Measurements from ENCODE around the gene DENND1C.

DENND1C gene

GRCh38 chr19:6503407-6504201 lies 22.0 kb upstream of the DENND1C start:
- no peak for DNase-seq

GRCh38 chr19:6501740-6502648 lies 20.4 kb upstream of the DENND1C start, which contains the start of gene TUBB4A:
Gene TUBB4A (minus strand): TSS chr19:6502309. CDS start chr19:6502212, 97 bp downstream.
- DNase-seq, result no peak

DNA sequence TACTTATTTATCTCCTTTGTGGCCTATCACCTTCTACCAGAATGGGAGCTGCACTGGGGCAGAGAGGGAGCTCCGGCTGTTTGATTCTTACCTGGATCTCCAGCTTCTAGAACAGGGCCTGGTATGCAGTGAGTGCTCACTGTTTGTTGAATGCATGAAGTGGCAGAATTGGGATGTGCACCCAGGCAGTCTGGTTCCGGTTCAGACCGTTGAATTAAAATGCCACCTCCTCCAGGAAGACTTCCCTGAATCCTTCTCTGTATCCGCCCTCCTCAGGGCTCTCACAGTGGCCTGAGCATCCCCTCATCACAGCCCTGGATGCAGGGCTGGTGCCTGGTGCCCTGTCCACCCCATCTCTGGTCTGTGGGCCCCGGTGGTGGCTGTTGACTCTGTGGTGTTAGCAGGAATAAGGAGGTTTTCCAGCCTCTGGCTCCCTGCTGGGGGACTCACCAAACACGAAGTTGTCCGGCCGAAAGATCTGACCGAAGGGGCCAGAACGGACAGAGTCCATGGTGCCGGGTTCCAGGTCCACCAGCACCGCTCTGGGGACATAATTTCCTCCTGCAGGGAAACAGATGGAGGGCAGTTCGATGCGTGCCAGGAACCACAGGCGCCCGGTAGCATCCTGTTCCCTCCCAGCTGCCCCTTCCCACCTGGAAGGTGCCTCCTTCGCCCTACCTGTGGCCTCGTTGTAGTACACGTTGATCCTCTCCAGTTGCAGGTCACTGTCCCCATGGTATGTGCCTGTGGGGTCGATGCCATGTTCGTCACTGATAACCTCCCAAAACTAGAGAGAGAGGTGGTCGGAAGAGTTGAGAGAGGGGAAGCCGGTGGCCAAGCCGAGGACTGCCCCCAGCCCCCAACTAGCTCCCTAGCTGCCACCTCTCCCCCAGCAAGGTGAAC lies 19.5 kb upstream of the DENND1C start:
- no peak for DNase-seq

DNA sequence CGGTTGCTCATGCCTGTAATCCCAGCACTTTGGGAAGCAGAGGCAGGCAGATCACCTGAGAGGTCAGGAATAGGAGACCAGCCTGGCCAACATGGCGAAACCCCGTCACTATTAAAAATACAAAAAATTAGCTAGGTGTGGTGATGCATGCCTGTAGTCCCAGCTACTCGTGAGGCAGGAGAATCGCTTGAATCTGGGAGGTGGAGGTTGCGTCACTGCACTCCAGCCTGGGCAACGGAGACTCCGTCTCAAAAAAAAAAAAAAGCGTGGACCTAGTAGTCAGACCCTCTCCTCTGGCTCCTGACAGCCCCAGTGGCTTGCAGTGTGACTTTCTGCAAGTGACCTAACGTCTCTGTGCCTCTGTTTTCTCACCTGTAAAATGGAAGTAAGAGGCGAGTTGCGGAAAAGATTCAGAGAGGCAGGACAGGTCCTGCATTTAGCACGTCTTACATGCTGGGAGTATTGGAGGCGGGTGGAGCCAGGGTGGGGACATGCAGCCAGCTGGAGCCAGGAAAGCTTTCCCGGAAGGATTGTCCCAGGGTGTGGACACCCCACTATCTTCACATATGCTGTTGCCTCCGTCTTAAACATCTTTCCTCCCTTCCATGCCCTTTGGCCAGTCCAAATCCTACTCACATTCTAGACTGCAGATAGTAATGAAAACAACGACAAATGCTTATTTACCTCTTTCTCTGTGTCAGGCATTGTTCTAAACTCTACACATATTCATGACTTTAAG lies 17.6 kb upstream of the DENND1C start:
- no peak for DNase-seq

DNA sequence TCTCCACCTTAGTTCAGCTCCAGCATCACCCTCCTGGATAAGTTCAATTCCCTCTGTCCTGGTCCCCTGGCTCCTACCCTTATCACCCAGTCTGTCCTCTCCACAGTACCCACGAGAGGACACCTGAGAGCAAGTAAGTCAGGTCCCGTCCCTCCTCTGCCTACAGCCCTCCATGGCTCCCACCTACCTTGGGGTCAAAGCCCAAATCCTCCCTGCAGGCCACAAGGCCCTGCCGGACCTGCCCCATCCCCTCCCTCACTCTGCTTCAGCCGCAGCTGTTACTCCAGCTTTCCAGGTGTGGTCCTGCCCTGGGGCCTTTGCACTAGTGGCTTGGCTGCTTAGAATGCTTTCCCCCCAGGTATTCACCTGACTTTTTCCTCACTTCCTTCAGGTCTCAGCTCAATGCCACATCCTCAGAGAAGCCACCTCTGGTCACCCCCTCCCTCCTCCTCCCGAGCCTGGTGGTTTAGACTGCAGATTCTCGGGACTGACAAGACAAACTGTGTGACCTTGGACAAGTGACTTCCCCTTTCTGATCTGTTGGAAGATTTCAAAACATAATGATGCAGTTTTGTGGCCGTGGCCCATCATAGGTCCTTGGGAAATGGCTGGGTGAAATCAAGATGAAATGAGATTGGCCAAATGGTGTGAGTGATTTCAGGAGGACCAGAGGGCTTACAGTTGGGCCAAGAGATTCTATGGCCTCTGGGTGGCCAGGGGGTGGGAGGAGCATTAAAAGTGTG lies 16.9 kb upstream of the DENND1C start:
- no peak for DNase-seq

DNA sequence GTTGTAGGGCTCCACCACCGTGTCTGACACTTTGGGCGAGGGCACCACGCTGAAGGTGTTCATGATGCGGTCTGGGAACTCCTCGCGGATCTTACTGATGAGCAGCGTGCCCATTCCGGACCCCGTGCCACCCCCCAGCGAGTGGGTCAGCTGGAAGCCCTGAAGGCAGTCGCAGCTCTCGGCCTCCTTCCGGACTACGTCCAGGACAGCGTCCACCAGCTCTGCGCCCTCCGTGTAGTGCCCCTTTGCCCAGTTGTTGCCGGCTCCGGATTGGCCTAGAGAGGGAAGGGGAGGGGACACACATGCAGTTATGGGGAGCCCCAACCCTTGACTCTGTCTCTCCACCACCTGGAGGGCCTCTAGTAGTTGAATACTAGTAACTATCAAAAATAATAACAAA lies 14.4 kb upstream of the DENND1C start:
- DNase-seq, result no peak

GRCh38 chr19:6494438-6495036 lies 12.9 kb upstream of the DENND1C start:
- no peak for DNase-seq

DNA sequence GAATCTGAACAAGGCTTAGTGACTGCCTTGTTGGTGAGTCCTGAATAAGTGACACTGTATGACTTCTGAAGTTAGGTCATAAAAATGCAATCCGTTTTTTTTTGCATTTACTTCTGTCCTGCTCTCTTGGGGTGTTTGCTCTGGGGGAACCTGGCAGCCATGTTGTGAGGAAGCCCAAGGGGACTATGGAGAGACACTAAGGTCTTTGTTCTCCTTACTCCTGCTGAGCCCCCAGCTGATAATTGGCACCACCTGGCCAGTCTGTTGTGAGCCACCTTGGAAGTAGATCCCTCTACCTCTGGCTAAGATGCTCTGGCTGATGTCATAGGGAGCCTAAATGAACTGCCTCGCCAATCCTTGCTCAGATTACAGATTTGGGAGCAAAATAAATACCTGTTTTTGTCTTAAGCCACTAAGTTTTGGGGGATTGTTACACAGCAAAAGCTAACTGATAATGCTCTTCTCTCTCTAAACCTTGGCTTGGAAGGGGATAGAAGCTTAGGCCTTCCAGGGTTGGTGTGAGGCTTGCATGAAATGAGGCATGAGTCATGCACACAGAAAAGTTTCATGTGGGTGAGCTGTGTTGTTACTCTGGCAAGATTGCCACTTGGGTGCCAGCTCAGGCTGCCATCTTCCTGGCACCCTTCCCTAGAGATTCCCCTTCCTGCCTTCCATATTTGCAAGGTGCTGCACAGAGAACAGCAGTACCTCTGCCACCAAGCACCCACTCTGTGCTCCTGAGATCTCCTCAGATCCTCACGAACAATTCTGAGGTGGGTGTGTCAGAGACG lies 10.4 kb upstream of the DENND1C start:
- DNase-seq, result no peak

- DNase-seq, result no peak
Observed at GRCh38 chr19:6490134-6490533, 8.5 kb upstream of the DENND1C start.

- no peak for DNase-seq
Observed at GRCh38 chr19:6489278-6490061, 7.9 kb upstream of the DENND1C start.

GRCh38 chr19:6484831-6485230 lies 3.2 kb upstream of the DENND1C start:
- DNase-seq, result no peak

- no peak for DNase-seq
Observed at GRCh38 chr19:6484230-6484629, 2.6 kb upstream of the DENND1C start.

- DNase-seq, result no peak
Observed at GRCh38 chr19:6483235-6483634, 1.6 kb upstream of the DENND1C start.

DNA sequence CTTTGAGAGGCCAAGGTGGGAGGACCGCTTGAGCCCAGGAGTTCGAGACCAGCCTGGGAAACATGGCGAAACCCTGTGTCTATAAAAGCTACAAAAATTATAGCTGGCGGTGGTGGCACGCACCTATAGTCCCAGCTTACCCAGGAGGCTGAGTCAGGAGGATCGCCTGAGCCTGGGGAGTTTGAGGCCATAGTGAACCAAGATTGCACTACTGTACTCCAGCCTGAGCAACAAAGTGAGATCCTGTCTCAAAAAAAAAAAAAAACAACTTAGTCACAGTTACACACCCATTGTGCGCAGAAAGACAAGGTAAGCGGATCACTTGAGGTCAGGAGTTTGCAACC lies 728 bp upstream of the DENND1C start:
- no peak for DNase-seq

DNA sequence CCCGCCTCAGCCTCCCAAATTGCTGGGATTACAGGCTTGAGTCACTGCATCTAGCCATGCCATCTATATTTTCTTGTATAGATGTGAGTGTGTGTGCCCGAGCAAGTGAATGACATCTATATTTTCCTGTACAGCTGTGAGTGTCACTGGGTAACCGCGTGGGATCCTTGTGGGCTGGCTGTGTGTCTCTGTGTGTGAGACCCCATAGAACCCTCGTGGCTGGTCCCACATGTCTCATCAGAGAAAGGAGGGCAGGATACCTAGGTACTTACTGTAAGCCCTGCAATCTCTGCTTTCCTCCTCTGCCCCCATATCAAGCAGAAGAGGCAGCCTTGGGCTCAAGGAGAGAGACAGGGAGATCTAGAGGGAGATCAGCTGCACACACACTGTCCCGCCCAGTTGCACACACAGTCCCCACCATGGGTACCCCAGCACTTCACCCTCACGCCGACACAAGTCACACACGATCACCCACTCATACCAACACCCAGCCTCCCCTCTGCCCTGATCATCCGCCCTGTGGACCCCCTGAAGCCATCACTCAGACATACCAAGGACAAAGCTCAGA lies 655 bp downstream of the DENND1C start:
- no peak for DNase-seq

GRCh38 chr19:6479836-6480398 lies 1.7 kb downstream of the DENND1C start:
- no peak for DNase-seq

GRCh38 chr19:6478815-6479214 lies 2.8 kb downstream of the DENND1C start:
- no peak for DNase-seq

- no peak for DNase-seq
Observed at GRCh38 chr19:6476896-6477431, 4.6 kb downstream of the DENND1C start.
